T-helper 1 cell (primary cell): Measurements from ENCODE around the gene ARVCF.
A peak's percentile ranks its signal among the peaks of the same experiment; 100 is the strongest.

ENCODE experiments used
- DNase-seq, 5 donors: peaks; one replicate each; pipeline ENCODE4 v3.0.0-alpha.2; 2012 to 2020

ARVCF gene

DNA sequence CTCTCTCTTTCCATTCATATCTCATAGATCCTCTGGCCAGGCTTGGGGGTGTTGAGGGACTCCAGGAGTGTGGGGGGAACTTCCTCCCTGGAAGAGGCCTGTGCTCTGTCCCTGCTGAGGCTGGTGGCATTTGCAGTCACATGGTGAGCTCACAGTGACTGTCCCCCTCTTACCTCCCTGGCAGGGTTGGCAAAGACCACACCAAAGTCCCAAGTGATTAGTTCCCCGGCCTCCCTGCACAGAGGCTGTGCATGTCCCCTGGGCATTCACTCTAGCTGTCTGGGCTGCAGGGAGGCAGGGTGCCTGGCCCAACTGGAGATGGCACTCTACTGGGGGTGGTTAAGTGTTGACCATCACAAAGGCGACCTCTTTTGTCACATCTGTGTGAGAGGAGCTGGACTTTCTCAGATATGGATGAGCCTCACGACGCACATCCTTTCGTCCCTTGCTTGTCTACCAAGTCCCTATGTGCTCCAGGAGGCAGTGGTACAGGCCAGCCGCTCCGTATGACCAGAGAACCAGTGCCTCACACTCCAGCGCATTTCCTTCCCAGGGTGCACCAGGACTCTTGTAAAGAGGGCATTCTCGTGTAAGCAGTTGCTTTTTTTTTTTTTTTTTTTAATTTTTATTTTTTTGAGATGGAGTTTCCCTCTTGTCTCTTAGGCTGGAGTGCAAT, 13.1 kb upstream of the ARVCF start:
- no peak for DNase-seq

DNA sequence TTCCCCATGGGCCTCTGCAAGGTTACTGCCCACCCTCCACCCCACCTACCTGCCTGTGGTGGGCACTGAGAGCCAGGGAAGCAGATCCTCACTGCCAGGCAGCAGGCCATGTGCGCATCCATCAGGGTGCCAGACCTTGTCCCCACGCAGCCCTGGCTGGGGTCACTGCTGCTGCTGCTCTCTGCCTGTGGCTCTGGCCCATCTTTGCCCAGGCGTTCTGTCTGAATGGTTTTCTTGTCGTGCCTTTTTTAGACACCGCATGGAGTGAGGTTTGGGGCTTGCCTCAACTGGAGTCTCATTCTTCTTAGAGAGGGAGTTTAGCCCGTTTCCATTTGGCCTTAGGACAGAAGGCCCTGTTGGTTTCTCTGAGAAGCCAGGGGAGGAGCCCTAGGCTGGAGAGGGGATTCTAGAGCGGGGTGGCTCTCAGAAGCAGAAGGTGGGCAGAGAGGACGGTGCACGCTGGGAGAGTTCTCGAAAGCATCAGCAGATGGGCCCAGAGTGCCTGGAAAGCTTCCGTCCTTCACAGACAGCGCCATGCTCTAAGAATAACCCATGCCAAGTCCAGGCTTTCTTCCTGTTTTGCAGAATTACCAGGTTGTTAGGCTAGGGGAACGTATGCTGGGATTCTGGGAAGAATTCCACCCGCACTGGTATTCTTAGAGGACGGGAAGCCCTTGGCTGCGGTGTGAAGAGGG, 12.4 kb upstream of the ARVCF start:
- DNase-seq: no peak

DNA sequence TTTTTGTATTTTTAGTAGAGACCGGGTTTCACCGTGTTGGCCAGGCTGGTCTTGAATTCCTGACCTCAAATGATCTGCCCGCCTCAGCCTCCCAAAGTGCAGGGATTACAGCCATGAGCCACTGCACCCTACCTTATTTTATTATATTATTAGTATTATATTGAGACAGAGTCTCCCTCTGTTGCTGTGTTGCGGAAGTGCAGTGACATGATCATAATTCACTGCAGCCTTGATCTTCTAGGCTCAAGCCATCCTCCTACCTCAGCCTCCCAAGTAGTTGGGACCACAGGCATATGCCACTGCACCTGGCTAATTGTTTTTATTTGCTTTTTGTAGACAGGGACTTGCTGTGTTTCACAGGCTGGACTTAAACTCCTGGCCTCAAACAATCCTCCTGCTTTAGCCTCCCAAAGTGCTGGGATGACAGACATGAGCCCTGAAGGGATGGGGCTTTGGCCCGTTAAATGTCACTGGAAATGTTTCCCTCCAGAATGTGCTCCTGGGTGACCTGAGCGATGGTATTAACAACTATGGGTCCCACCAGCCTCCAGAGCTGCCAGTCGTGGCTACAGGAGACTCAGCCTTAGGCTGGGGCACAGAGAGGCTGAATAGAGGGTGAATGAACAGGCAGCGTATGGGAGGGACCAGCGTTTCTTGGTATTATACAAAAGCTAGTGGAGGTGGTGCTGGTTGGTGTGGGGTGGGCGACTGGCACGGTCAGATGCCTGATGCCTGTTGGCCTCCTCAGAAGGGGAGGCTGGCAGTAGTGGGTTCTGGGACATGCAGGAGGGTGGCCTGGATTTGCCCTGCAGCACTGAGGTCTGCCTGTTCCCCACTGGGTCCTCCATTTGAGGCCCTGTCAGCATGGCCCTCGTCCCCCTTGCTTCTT, 11.6 kb upstream of the ARVCF start:
- DNase-seq: no peak

DNA sequence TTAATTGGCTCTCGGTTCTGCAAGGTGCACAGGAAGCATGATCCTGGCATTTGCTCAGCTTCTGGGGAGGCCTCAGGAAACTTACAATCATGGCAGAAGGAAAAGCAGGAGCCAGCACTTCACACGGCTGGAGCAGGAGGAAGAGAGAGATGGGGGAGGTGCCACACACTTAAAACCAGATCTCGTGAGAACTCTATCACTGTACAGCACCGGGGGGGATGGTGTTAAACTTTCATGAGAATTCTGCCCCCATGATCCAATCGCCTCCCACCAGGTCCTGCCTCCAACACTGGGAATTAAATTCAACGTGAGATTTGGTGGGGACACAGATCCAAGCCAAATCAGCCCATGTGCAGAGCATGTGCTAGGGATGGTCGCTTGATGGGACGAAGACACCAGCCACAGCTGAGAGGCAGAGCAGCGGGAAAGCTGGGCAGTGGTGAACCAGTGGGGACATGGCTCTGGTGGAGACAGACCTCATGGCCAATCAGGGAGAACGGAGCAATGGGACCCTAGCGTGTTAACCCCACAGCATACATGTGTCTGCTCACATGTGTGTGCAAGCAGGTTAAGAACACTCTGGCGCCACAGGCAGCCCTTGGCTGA, 10.5 kb upstream of the ARVCF start:
- no peak for DNase-seq

DNA sequence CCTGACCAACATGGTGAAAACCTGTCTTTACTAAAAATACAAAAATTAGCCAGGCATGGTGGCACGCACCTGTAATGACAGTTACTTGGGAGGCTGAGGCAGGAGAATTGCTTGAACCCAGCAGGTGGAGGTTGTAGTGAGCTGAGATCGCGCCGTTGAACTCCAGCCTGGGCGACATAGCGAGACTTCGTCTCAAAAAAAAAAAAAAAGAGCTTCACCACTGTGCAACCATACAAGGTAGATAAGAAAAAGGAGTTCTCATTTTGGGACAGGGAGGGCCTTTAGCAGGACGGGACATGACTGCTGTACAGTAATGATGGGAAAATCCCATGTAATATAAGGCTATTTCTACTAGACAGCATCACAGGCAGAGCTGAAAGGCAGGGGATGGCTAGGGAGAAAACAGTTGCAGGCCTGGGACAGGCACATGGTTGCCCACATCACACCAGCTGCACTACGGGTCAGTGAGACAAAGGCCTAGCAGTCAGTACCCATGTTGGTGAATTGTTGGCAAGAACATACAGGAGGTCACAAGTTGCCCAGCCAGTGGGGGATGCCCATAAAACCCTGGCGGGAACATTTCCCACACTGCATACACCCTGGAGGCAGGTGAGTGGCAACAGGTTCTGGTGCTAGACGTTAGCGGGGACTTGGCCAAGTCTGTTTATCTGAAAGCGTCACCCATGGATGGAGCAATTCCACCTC, 9.7 kb upstream of the ARVCF start:
- DNase-seq: no peak

DNA sequence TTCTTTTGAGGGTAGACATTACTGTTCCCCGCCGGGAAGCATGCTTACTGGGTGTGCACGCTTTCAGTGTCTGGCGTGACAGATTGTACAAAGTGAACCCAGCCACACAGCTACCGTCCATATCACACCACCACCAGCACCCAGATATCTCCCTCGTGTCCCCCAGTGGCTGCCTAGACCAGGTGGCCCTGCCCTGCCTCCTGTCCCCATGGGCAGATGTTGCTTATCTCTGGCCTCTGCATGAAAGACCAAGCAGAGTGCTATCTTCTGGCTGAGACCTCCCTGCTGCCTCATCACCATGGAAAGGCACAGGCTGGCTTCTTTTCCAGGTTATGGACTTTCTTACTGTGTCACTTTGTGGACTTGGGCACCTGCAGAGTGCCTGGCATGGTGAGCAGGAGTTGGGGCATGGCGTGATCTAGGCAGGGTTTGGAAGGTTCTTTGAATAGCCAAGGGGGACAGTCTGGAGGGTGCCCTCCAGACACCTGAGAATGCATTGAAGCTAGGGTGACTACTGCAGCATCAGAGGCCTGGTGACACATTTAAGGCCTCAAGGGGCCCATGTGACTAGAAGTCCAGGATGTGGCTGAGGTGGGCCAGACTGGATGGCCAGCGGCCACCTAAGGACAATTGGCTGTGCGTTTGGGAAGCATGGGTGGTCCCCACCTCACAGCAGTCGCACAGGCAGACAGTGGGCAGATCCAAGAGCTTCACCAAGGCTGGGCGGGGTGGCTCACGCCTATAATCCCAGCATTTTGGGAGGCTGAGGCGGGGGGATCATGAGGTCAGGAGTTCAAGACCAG, 9.0 kb upstream of the ARVCF start:
- DNase-seq: no peak

DNA sequence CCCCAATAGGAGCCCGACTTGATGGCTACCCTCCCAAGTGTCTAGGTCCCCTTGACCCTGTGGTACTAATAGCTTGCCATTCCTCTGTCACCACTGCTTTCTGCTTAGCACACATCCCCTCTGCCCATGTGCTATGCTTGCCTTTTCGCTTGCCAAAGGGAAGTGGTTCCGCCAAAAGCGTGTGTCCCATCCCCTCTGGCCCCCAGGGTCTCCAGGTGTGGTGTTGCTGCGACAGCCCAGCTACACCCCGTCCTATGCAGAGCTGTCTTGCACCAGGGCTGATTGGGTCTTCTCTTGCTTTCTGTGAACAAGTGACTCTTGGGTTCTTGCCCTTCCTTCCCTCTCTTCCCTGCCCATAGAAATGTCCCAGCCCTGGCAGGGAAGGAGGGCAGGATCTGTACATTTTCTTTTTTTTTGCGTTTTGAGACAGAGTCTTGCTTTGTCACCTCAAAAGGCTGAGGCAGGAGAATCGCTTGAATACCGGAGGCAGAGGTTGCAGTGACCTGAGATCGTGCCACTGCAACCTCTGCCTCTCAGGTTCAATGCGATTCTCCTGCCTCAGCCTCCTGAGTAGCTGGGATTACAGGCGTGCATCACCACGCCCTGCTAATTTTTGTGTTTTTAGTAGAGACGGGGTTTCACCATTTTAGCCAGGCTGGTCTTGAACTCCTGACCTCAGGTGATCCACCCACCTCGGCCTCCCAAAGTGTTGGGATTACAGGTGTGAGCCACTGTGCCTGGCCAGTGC, 8.2 kb upstream of the ARVCF start:
- no peak for DNase-seq

DNA sequence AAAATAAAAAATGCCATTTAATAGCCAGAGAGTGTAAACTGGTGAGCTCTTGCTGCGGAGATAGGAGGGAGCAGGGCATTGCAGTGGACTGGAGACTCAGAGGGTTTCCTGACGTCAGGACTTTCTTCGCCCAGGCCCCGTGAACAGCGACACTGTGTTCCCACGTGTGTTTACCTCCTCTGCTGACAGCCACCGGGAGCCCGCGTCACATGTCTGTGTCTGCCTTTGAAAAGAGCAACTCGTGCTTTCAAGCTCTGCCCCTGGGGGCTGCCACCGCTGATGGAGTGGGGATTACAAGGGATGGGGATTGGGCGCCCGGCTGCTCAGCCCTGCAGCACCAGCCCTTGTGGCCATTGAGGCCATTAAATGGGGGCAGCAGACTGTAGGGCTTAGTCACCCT, 7.6 kb upstream of the ARVCF start:
- no peak for DNase-seq

DNA sequence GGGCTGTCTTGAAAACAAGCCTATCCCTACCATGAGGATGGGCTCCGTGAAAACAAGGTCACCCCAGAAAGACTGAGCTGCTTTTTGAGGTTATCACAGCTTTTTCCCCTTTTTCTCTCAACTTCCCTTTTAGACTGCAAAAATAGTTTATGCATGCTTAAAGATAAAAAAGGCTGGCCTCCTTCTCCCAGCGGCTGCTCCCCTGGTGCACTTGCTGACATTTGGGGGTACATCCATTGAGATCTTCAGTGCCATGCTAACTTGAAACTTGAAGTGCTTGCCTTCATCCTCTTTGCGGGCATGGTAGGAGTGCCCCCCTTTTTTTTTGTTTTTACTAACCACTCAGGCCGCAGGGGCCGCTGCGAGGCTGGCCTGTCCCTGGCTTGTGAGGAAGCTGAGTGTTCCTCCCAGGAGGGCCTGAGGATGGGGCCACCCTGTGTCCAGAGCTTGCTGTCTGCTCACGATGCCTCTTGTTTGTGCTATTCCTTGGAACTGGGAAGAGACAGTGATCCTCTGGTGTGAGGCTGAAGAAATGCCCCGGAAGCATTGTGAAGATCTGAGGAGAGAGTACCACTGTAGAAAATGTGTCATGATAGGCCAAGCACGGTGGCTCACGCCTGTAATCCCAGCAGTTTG, 6.5 kb upstream of the ARVCF start:
- no peak for DNase-seq

DNA sequence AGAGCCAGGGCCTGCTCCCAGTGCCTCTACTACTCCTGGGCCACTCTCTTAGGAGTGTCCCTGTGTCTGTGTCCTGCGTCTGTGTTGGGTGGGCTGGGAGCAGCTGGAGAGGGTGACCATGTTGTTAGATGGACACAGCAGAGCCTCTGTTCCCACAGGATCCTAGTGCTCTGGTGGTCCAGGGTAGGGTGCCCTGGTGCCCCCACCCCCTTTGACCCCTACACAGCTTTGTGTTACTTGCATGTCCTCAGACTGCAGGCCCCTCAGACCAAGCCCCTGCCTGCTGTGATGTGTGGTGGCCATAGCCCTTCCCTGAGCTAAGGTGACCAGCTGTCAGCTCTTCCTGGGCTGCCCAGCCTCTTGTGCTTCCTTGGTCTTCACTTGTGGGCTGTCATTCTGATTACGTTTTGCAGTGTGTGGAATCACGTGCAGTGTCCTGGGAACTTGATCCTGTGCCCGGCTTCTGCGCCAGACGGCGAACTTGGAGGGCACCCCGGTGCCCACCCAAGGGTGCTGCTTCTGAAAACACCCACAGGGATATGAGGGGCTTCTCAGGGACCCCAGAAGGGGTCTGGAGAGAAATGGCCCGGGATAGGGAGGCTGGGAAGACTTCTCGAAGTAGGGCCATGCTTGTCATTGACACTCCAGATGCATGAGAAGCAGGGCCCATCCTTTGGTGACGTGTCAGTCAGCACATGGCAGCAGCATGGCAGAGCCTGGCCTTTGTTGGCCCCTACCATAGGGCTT, 5.8 kb upstream of the ARVCF start:
- no peak for DNase-seq

DNA sequence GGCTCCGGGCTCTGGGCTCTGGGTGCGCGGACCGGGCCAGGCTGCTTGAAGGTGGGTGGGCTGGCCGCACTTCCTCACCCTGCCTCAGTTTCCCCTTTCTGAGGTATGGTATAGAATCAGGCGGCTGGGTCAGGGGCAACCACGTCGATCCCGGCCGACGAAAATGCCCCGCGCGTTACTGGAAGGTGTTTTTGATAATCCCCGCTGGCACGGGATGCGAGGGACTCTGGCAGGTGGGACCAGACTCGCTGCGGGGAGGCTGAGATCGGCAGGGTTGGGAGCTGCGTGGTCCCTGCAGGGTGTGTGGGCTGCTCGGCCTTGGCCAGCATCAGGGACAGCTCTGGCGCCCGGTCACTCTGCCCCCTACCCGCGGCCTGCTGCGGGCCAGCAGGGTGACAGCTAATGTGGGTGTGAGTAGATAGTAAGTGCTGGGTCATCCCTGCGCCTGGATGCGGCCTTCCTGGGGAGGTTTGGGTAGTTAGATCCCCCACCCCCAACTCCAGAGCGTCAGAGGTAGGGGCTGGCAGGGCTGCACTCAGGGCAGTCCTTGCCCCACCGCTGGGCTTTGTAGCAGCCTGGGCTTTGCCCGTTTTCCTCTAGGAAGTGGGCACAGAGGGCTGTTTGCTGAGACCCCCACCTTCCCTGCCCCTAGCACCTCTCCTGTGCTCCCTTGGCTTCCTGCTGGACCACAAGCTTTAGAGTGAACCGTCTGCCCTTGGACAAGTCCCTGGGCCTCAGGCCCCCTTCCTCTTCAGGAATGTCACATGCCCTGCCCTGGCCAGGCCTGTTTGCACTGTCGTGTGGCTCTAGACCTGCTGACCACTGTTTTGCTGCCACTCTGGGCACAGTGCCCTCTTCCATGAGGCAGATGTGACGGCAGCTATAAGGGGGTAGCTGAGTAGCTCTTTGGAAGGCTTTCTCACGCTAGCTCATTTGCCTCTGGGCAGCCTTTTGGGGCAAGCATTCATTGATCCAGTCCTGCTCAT, 4.9 kb upstream of the ARVCF start:
- DNase-seq: no peak

DNA sequence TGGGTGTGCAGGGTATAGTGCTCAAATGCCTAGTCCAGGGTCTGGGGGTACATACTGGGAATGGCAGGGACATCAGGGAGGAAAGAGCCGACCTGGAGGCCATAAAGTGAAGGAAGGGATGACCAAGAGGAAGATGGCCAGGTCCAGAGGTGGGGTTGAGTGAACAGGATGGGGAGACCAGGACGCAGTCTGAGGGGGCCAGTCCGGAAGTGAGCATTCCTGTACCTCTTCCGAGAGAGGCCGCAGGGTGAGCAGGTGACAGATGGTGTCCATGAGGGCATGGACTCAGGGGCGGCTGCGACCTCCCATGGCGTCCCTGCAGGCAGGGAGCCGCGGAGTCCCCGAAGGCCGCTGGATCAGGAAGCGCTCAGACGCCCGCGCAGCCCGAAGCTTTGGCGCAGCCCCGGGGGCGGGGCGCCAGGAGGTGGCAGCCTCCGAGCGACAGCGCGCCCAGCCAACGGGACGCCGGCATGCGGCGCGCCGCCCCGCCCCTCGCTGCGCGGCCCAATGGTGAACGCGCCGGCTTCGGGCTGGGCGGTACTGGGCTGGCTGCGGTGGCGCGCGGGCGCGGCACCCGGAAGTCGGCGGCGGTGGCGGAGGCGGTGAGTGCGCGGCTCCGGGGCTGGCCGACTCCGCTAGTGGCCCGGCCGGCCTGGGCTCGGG, 4.0 kb upstream of the ARVCF start, which contains the start of gene TANGO2:
TSS of gene TANGO2 (plus strand) at position 578 of the 663 bp plus-strand sequence. CDS start 15,689 bp downstream, outside the sequence.
- peak; percentile 85 to 95 (median 88) for DNase-seq

DNA sequence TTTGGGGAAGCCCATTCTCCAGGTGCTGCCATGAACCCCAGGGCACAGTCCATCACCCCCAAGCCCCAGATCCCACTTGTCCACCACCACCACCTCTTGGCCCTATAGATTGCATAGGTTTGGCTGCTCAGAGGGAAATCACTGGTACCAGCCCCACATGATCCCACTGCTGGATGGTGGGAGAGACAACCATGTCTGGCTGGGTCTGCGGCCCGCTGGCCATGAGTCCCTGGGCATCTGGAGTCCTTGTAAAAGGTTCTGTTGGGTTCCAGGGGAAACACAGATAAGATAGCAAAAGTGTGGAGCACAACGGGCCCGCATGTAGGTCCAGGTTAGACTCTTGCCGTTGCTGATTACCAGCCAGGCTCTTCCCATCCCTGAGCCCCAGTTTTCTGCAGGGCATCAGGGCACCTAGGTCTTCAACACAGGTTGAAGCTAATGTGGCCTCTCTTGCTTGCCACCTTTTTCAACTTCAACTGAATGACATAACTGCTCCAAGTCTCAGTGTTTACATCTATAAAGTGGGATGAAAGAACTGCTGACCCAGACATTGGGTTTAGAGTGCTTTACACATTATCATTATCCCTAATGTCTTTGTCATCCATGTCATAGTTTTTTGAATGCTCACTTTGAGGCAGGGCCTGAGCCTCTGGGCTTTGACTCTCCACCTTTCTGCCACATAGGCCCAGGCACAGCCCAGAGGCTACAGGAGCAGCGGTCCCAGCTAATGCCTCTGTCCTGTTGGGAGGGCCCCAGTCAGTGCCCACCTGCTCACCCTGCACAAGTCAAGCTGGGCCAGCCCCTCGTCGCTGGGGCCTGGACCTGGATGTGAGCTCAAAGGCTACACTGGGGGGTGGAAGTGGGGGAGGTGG, 3.3 kb upstream of the ARVCF start:
- no peak for DNase-seq

DNA sequence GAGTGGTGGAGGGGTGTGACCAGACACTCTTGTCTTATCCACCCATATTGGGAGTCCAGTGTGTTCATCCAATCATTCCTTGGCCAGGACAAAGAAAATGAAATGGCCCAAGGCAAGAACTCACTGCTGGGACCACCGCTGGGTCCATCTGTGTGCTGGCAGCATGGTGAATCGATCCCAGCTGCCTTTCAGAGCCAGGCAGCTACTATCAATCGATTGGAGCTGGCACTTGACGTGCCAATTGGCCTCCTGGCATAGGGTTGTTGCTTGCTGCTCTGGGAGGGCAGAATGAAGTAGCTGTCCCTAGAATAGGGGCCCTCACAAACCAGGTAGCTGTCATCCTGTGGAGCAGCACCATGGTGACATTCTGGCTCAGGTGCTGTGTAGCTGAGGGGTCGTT, 1.4 kb upstream of the ARVCF start:
- DNase-seq: no peak

DNA sequence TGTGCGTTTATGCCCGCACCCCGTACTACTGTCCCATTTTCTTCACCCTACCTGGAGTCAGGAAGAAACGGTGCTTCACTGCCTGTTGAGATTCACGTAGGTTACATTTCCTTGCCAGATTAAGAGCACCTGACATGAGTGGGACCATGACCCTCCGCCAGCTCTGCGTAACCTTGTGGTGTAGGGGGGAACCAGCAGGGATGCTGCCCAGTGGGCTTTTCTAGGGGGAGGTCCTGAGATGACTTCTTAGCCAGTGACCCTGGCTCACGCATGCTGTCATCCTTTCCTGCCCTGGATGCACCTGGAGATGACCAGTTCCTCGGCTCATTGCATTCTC, 967 bp upstream of the ARVCF start:
- no peak for DNase-seq

DNA sequence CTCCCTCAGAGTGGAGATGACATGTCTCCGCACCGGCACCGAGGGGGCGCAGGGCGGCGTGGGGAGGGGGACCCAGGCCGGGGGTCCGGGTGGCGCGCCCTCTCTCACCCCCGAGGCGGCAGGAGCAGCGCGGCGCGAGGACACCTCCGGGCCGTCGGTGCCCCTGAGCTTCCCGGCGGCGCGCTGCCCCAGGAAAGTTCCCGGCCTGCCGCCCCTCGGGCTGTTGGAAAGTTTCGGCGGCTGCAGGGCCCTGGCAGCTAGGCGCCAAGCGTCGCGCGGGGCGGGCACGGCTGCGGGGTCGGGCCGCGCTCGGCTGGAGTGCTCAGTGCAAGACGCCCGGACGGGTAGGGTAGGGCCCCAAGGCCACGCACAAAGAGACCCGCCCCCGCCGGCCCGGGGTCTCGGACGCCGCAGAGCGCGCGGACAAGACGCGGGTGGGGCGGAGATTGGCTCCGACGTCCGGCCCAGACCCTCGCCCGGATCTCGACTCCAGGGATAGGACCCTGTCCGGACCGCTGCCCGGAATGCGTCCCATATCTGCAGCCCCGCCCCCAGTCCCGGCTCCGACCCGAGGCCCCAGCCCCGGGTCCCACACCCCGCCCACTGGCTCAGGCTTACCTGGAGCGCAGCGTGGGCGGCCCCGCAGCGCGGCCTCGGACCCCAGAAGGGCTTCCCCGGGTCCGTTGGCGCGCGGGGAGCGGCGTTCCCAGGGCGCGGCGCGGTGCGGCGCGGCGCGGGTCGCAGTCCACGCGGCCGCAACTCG, 471 bp downstream of the ARVCF start:
- DNase-seq: peak in 1 of 5 donors; percentile 19
